ENCODE measurements around the gene HSPA1B.
"Not testable (repeated sequence)": the region's sequence is repeated elsewhere in the genome, so short reads cannot be mapped to it uniquely, and the experiment has no call there.

The HSPA1B gene

GRCh38 chr6:31842053-31842452, 14.5 kb downstream of the HSPA1B start:
- H3K4me1 ChIP-seq (ENCODE audit: control extremely low read depth in 1 of 4, control insufficient read depth in 4 of 4, insufficient read depth in 4 of 4, low read length in 3 of 4), result peaks cover 8 to 21% (median 19%) of the 10 kb centered on the region in 4 experiments
- DNase-seq, result no peak
- H3K9me3 ChIP-seq (ENCODE audit: control extremely low read depth in 1 of 5, control insufficient read depth in 4 of 5, insufficient read depth in 2 of 5, low read depth in 1 of 5, low read length in 4 of 5), result no peaks in the 10 kb centered on the region
- H3K27me3 ChIP-seq (replicated peaks in 2 of 5; ENCODE audit: control insufficient read depth in 4 of 5, insufficient read depth in 5 of 5, low read length in 4 of 5), result no peaks in the 10 kb centered on the region
- ChIA-PET CTCF (no interaction called here), POLR2A (no interaction called here)
- 98% methylated on average over 7 of the region's 9 CpGs for WGBS (ENCODE audit: insufficient coverage)
- H3K36me3 ChIP-seq (ENCODE audit: control insufficient read depth in 4 of 4, insufficient read depth in 4 of 4, low read length in 3 of 4), result peaks cover 10 to 50% (median 32%) of the 10 kb centered on the region in 4 experiments
- H3K4me3 ChIP-seq (ENCODE audit: control insufficient read depth in 1 of 7, extremely low read depth in 1 of 7, insufficient read depth in 4 of 7, low read depth in 2 of 7, low read length in 6 of 7), result no peak overlapping the region
- no peak overlapping the region for H3K27ac ChIP-seq (ENCODE audit: insufficient read depth in 1 of 2, low read depth in 1 of 2, low read length in 2 of 2, poor library complexity in 1 of 2, severe bottlenecking in 2 of 2)

- Histone ChIP-seq H3K4me3 (ENCODE audit: control insufficient read depth in 1 of 7, extremely low read depth in 1 of 7, insufficient read depth in 4 of 7, low read depth in 2 of 7, low read length in 6 of 7) (no peak overlapping the region), H3K27me3 (replicated peaks in 2 of 5; ENCODE audit: control insufficient read depth in 4 of 5, insufficient read depth in 5 of 5, low read length in 4 of 5) (no peaks in the 10 kb centered on the region), H3K36me3 (ENCODE audit: control insufficient read depth in 4 of 4, insufficient read depth in 4 of 4, low read length in 3 of 4) (peaks cover 2 to 28% (median 13%) of the 10 kb centered on the region in 4 experiments), H3K27ac (ENCODE audit: insufficient read depth in 1 of 2, low read depth in 1 of 2, low read length in 2 of 2, poor library complexity in 1 of 2, severe bottlenecking in 2 of 2) (peak overlapping the region in 1 of 2 experiments; percentile 34), H3K9me3 (ENCODE audit: control extremely low read depth in 1 of 5, control insufficient read depth in 4 of 5, insufficient read depth in 2 of 5, low read depth in 1 of 5, low read length in 4 of 5) (no peaks in the 10 kb centered on the region), H3K4me1 (ENCODE audit: control extremely low read depth in 1 of 4, control insufficient read depth in 4 of 4, insufficient read depth in 4 of 4, low read length in 3 of 4) (no peaks in the 10 kb centered on the region)
- ChIA-PET CTCF (interaction anchor here (1.2 kb wide), 1 partner anchor 219 kb away, joined by 4 read pairs; no protein-coding TSS in a partner anchor), POLR2A (interaction anchor here (0.6 kb wide), 1 partner anchor 18 kb away, joined by 3 read pairs; the partner anchor contains the start of gene NEU1)
- no peak for DNase-seq
- 82% methylated on average over 2 of the region's 3 CpGs for WGBS (ENCODE audit: insufficient coverage)
These were observed 17.0 kb downstream of the HSPA1B start for GRCh38 chr6:31844507-31844906.

GRCh38 chr6:31847276-31847978, 19.9 kb downstream of the HSPA1B start:
- peaks cover 0 to 11% (median 0%) of the 10 kb centered on the region in 4 experiments for H3K36me3 ChIP-seq (ENCODE audit: control insufficient read depth in 4 of 4, insufficient read depth in 4 of 4, low read length in 3 of 4)
- ChIA-PET CTCF (interaction anchor here (0.7 to 0.8 kb wide), 2 partner anchors 11 to 12 kb away, joined by 4 read pairs; no protein-coding TSS in a partner anchor), POLR2A (no interaction called here)
- no peaks in the 10 kb centered on the region for H3K4me1 ChIP-seq (ENCODE audit: control extremely low read depth in 1 of 4, control insufficient read depth in 4 of 4, insufficient read depth in 4 of 4, low read length in 3 of 4)
- no peak for DNase-seq
- no peaks in the 10 kb centered on the region for H3K9me3 ChIP-seq (ENCODE audit: control extremely low read depth in 1 of 5, control insufficient read depth in 4 of 5, insufficient read depth in 2 of 5, low read depth in 1 of 5, low read length in 4 of 5)
- no peak overlapping the region for H3K27ac ChIP-seq (ENCODE audit: insufficient read depth in 1 of 2, low read depth in 1 of 2, low read length in 2 of 2, poor library complexity in 1 of 2, severe bottlenecking in 2 of 2)
- 100% methylated on average over 1 of the region's 2 CpGs for WGBS (ENCODE audit: insufficient coverage)
- no peak overlapping the region for H3K4me3 ChIP-seq (ENCODE audit: control insufficient read depth in 1 of 7, extremely low read depth in 1 of 7, insufficient read depth in 4 of 7, low read depth in 2 of 7, low read length in 6 of 7)
- H3K27me3 ChIP-seq (replicated peaks in 2 of 5; ENCODE audit: control insufficient read depth in 4 of 5, insufficient read depth in 5 of 5, low read length in 4 of 5), result no peaks in the 10 kb centered on the region

- CTCF ChIA-PET, result interaction anchor here (1.7 kb wide), 1 partner anchor 13 kb away, joined by 3 read pairs; no protein-coding TSS in a partner anchor
- Histone ChIP-seq H3K9me3 (ENCODE audit: control extremely low read depth in 1 of 5, control insufficient read depth in 4 of 5, insufficient read depth in 2 of 5, low read depth in 1 of 5, low read length in 4 of 5) (no peaks in the 10 kb centered on the region), H3K27ac (ENCODE audit: insufficient read depth in 1 of 2, low read depth in 1 of 2, low read length in 2 of 2, poor library complexity in 1 of 2, severe bottlenecking in 2 of 2) (no peak overlapping the region), H3K4me1 (ENCODE audit: control extremely low read depth in 1 of 4, control insufficient read depth in 4 of 4, insufficient read depth in 4 of 4, low read length in 3 of 4) (no peaks in the 10 kb centered on the region), H3K36me3 (ENCODE audit: control insufficient read depth in 4 of 4, insufficient read depth in 4 of 4, low read length in 3 of 4) (no peaks in the 10 kb centered on the region), H3K27me3 (replicated peaks in 2 of 5; ENCODE audit: control insufficient read depth in 4 of 5, insufficient read depth in 5 of 5, low read length in 4 of 5) (no peaks in the 10 kb centered on the region), H3K4me3 (ENCODE audit: control insufficient read depth in 1 of 7, extremely low read depth in 1 of 7, insufficient read depth in 4 of 7, low read depth in 2 of 7, low read length in 6 of 7) (no peak overlapping the region)
- POLR2A ChIA-PET, result interaction anchor here (0.6 kb wide), 1 partner anchor 12 kb away, joined by 4 read pairs; no protein-coding TSS in a partner anchor
- no peak for DNase-seq
- WGBS (ENCODE audit: insufficient coverage), result 100% methylated on average over 2 of the region's 2 CpGs
These were observed 23.4 kb downstream of the HSPA1B start for GRCh38 chr6:31850765-31851484.

GRCh38 chr6:31851485-31851832, 23.9 kb downstream of the HSPA1B start:
- Histone ChIP-seq H3K36me3 (ENCODE audit: control insufficient read depth in 4 of 4, insufficient read depth in 4 of 4, low read length in 3 of 4) (no peaks in the 10 kb centered on the region), H3K27me3 (replicated peaks in 2 of 5; ENCODE audit: control insufficient read depth in 4 of 5, insufficient read depth in 5 of 5, low read length in 4 of 5) (no peaks in the 10 kb centered on the region), H3K27ac (ENCODE audit: insufficient read depth in 1 of 2, low read depth in 1 of 2, low read length in 2 of 2, poor library complexity in 1 of 2, severe bottlenecking in 2 of 2) (no peak overlapping the region), H3K4me1 (ENCODE audit: control extremely low read depth in 1 of 4, control insufficient read depth in 4 of 4, insufficient read depth in 4 of 4, low read length in 3 of 4) (no peaks in the 10 kb centered on the region), H3K4me3 (ENCODE audit: control insufficient read depth in 1 of 7, extremely low read depth in 1 of 7, insufficient read depth in 4 of 7, low read depth in 2 of 7, low read length in 6 of 7) (no peak overlapping the region), H3K9me3 (ENCODE audit: control extremely low read depth in 1 of 5, control insufficient read depth in 4 of 5, insufficient read depth in 2 of 5, low read depth in 1 of 5, low read length in 4 of 5) (no peaks in the 10 kb centered on the region)
- POLR2A ChIA-PET, result interaction anchor here (0.6 kb wide), 1 partner anchor 12 kb away, joined by 4 read pairs; no protein-coding TSS in a partner anchor
- no peak for DNase-seq
- CTCF ChIA-PET, result interaction anchor here (1.7 kb wide), 1 partner anchor 14 kb away, joined by 3 read pairs; no protein-coding TSS in a partner anchor
- WGBS (ENCODE audit: insufficient coverage), result 100% methylated on average over 2 of the region's 2 CpGs

- H3K36me3 ChIP-seq (ENCODE audit: control insufficient read depth in 4 of 4, insufficient read depth in 4 of 4, low read length in 3 of 4); H3K27ac ChIP-seq (ENCODE audit: insufficient read depth in 1 of 2, low read depth in 1 of 2, low read length in 2 of 2, poor library complexity in 1 of 2, severe bottlenecking in 2 of 2); H3K9me3 ChIP-seq (ENCODE audit: control extremely low read depth in 1 of 5, control insufficient read depth in 4 of 5, insufficient read depth in 2 of 5, low read depth in 1 of 5, low read length in 4 of 5); DNase-seq; H3K27me3 ChIP-seq (replicated peaks in 2 of 5; ENCODE audit: control insufficient read depth in 4 of 5, insufficient read depth in 5 of 5, low read length in 4 of 5); H3K4me1 ChIP-seq (ENCODE audit: control extremely low read depth in 1 of 4, control insufficient read depth in 4 of 4, insufficient read depth in 4 of 4, low read length in 3 of 4); H3K4me3 ChIP-seq (ENCODE audit: control insufficient read depth in 1 of 7, extremely low read depth in 1 of 7, insufficient read depth in 4 of 7, low read depth in 2 of 7, low read length in 6 of 7); CTCF ChIA-PET: not testable (repeated sequence)
- POLR2A ChIA-PET, result interaction anchor here (0.8 kb wide), 1 partner anchor 10 kb away, joined by 3 read pairs; the partner anchor contains the start of gene NEU1
- 98% methylated on average over 23 of the region's 35 CpGs for WGBS (ENCODE audit: insufficient coverage)
These were observed 24.6 kb downstream of the HSPA1B start for GRCh38 chr6:31851980-31852718.
